ENCODE results near the gene PHLDB2. TPM values are rescaled to one million over a fixed set of nuclear protein-coding genes. Genes with fewer than 3 reads are reported as not detected.

Gene PHLDB2
- total RNA-seq, 4 donors from 2014 or later = 53.2 to 97.2 (median 89.1) TPM

- TF ChIP-seq CTCF (IDR thresholded peaks at IDR 0.05; ENCODE audit: low read depth) = no peak
Measured at GRCh38 chr3:111820651-111821050, 38.4 kb upstream of the PHLDB2 start.

- no peak for TF ChIP-seq CTCF (IDR thresholded peaks at IDR 0.05; ENCODE audit: low read depth)
Measured at GRCh38 chr3:111821891-111822290, 37.2 kb upstream of the PHLDB2 start.

GRCh38 chr3:111822804-111823203 lies 36.3 kb upstream of the PHLDB2 start:
- TF ChIP-seq CTCF (IDR thresholded peaks at IDR 0.05; ENCODE audit: low read depth) = no peak

GRCh38 chr3:111823341-111823855 lies 35.7 kb upstream of the PHLDB2 start:
- no peak for TF ChIP-seq CTCF (IDR thresholded peaks at IDR 0.05; ENCODE audit: low read depth)

- TF ChIP-seq CTCF (IDR thresholded peaks at IDR 0.05; ENCODE audit: low read depth) = no peak
Measured at GRCh38 chr3:111824351-111824750, 34.7 kb upstream of the PHLDB2 start.

GRCh38 chr3:111827871-111828270 lies 31.2 kb upstream of the PHLDB2 start:
- no peak for TF ChIP-seq CTCF (IDR thresholded peaks at IDR 0.05; ENCODE audit: low read depth)

GRCh38 chr3:111828530-111828929 lies 30.5 kb upstream of the PHLDB2 start:
- TF ChIP-seq CTCF (IDR thresholded peaks at IDR 0.05; ENCODE audit: low read depth) = no peak
